ENCODE measurements around the gene CCDC171. TPM values are rescaled to one million over a fixed set of nuclear protein-coding genes. Genes with fewer than 3 reads are reported as not detected.

The CCDC171 gene
- polyA plus RNA-seq, 4 donors = 0.27 to 2.1 (median 0.92) TPM

GRCh38 chr9:15618540-15619331 lies 65.9 kb downstream of the CCDC171 start:
- FAIRE-seq (no peak), DNase-seq (no peak)
- Histone ChIP-seq H3K9me3 (ENCODE audit: control insufficient read depth in 2 of 2, insufficient read depth in 1 of 2, low read depth in 1 of 2, low read length in 1 of 2) (no peaks in the 10 kb centered on the region), H3K4me1 (ENCODE audit: control insufficient read depth in 3 of 3, insufficient read depth in 2 of 3, low read depth in 1 of 3, low read length in 2 of 3) (no peaks in the 10 kb centered on the region), H3K36me3 (ENCODE audit: control insufficient read depth in 3 of 3, insufficient read depth in 2 of 3, low read depth in 1 of 3, low read length in 3 of 3) (no peaks in the 10 kb centered on the region), H3K27ac (ENCODE audit: low read depth in 1 of 3, low read length in 2 of 3) (no peak overlapping the region), H3K27me3 (ENCODE audit: control insufficient read depth in 3 of 3, insufficient read depth in 3 of 3, low read length in 3 of 3) (no peaks in the 10 kb centered on the region), H3K4me3 (ENCODE audit: low read depth in 1 of 3, low read length in 3 of 3) (no peak overlapping the region)
- 91 to 95% (median 94%) methylated on average over 18 of the region's 18 CpGs for WGBS, 3 donors

- WGBS, 3 donors = 16 to 31% (median 28%) methylated on average over 1 of the region's 1 CpG
- Histone ChIP-seq H3K27me3 (ENCODE audit: control insufficient read depth in 3 of 3, insufficient read depth in 3 of 3, low read length in 3 of 3) (no peaks in the 10 kb centered on the region), H3K9me3 (ENCODE audit: control insufficient read depth in 2 of 2, insufficient read depth in 1 of 2, low read depth in 1 of 2, low read length in 1 of 2) (no peaks in the 10 kb centered on the region), H3K36me3 (ENCODE audit: control insufficient read depth in 3 of 3, insufficient read depth in 2 of 3, low read depth in 1 of 3, low read length in 3 of 3) (no peaks in the 10 kb centered on the region), H3K4me1 (ENCODE audit: control insufficient read depth in 3 of 3, insufficient read depth in 2 of 3, low read depth in 1 of 3, low read length in 2 of 3) (no peaks in the 10 kb centered on the region), H3K4me3 (ENCODE audit: low read depth in 1 of 3, low read length in 3 of 3) (no peak overlapping the region), H3K27ac (ENCODE audit: low read depth in 1 of 3, low read length in 2 of 3) (no peak overlapping the region)
- no peak for FAIRE-seq
- DNase-seq = no peak
Observed at GRCh38 chr9:15622318-15622971, 69.6 kb downstream of the CCDC171 start.

GRCh38 chr9:15635752-15636151 lies 82.9 kb downstream of the CCDC171 start:
- H3K36me3 ChIP-seq (ENCODE audit: control insufficient read depth in 3 of 3, insufficient read depth in 2 of 3, low read depth in 1 of 3, low read length in 3 of 3) = no peaks in the 10 kb centered on the region
- DNase-seq = no peak
- H3K4me3 ChIP-seq (ENCODE audit: low read depth in 1 of 3, low read length in 3 of 3) = no peak overlapping the region
- no peak for FAIRE-seq
- H3K27me3 ChIP-seq (ENCODE audit: control insufficient read depth in 3 of 3, insufficient read depth in 3 of 3, low read length in 3 of 3) = no peaks in the 10 kb centered on the region
- H3K4me1 ChIP-seq (ENCODE audit: control insufficient read depth in 3 of 3, insufficient read depth in 2 of 3, low read depth in 1 of 3, low read length in 2 of 3) = no peaks in the 10 kb centered on the region
- no peaks in the 10 kb centered on the region for H3K9me3 ChIP-seq (ENCODE audit: control insufficient read depth in 2 of 2, insufficient read depth in 1 of 2, low read depth in 1 of 2, low read length in 1 of 2)
- WGBS, 3 donors = 87 to 90% (median 90%) methylated on average over 1 of the region's 1 CpG
- no peak overlapping the region for H3K27ac ChIP-seq (ENCODE audit: low read depth in 1 of 3, low read length in 2 of 3)

GRCh38 chr9:15640121-15640520 lies 87.3 kb downstream of the CCDC171 start:
- peaks cover 0 to 10% of the 10 kb centered on the region in 2 donors for H3K9me3 ChIP-seq (ENCODE audit: control insufficient read depth in 2 of 2, insufficient read depth in 1 of 2, low read depth in 1 of 2, low read length in 1 of 2)
- H3K27ac ChIP-seq (ENCODE audit: low read depth in 1 of 3, low read length in 2 of 3) = no peak overlapping the region
- H3K27me3 ChIP-seq (ENCODE audit: control insufficient read depth in 3 of 3, insufficient read depth in 3 of 3, low read length in 3 of 3) = no peaks in the 10 kb centered on the region
- DNase-seq (no peak), FAIRE-seq (no peak)
- H3K4me1 ChIP-seq (ENCODE audit: control insufficient read depth in 3 of 3, insufficient read depth in 2 of 3, low read depth in 1 of 3, low read length in 2 of 3) = no peaks in the 10 kb centered on the region
- no peak overlapping the region for H3K4me3 ChIP-seq (ENCODE audit: low read depth in 1 of 3, low read length in 3 of 3)
- no peaks in the 10 kb centered on the region for H3K36me3 ChIP-seq (ENCODE audit: control insufficient read depth in 3 of 3, insufficient read depth in 2 of 3, low read depth in 1 of 3, low read length in 3 of 3)
- WGBS, 3 donors = 43 to 53% (median 50%) methylated on average over 3 of the region's 3 CpGs

- FAIRE-seq = no peak
- 71 to 90% (median 84%) methylated on average over 1 of the region's 1 CpG for WGBS, 3 donors
- no peak overlapping the region for H3K4me3 ChIP-seq (ENCODE audit: low read depth in 1 of 3, low read length in 3 of 3)
- no peak overlapping the region for H3K27ac ChIP-seq (ENCODE audit: low read depth in 1 of 3, low read length in 2 of 3)
- peaks cover 0 to 10% of the 10 kb centered on the region in 2 donors for H3K9me3 ChIP-seq (ENCODE audit: control insufficient read depth in 2 of 2, insufficient read depth in 1 of 2, low read depth in 1 of 2, low read length in 1 of 2)
- no peaks in the 10 kb centered on the region for H3K36me3 ChIP-seq (ENCODE audit: control insufficient read depth in 3 of 3, insufficient read depth in 2 of 3, low read depth in 1 of 3, low read length in 3 of 3)
- H3K4me1 ChIP-seq (ENCODE audit: control insufficient read depth in 3 of 3, insufficient read depth in 2 of 3, low read depth in 1 of 3, low read length in 2 of 3) = no peaks in the 10 kb centered on the region
- no peaks in the 10 kb centered on the region for H3K27me3 ChIP-seq (ENCODE audit: control insufficient read depth in 3 of 3, insufficient read depth in 3 of 3, low read length in 3 of 3)
- no peak for DNase-seq
Observed at GRCh38 chr9:15641291-15641690, 88.4 kb downstream of the CCDC171 start.

- H3K36me3 ChIP-seq (ENCODE audit: control insufficient read depth in 3 of 3, insufficient read depth in 2 of 3, low read depth in 1 of 3, low read length in 3 of 3) = no peaks in the 10 kb centered on the region
- no peak overlapping the region for H3K4me3 ChIP-seq (ENCODE audit: low read depth in 1 of 3, low read length in 3 of 3)
- DNase-seq (peak; percentile 32), FAIRE-seq (no peak)
- H3K9me3 ChIP-seq (ENCODE audit: control insufficient read depth in 2 of 2, insufficient read depth in 1 of 2, low read depth in 1 of 2, low read length in 1 of 2) = peaks cover 0 to 10% of the 10 kb centered on the region in 2 donors
- H3K27ac ChIP-seq (ENCODE audit: low read depth in 1 of 3, low read length in 2 of 3) = no peak overlapping the region
- WGBS, 3 donors = 47 to 95% (median 49%) methylated on average over 2 of the region's 2 CpGs
- H3K4me1 ChIP-seq (ENCODE audit: control insufficient read depth in 3 of 3, insufficient read depth in 2 of 3, low read depth in 1 of 3, low read length in 2 of 3) = no peaks in the 10 kb centered on the region
- H3K27me3 ChIP-seq (ENCODE audit: control insufficient read depth in 3 of 3, insufficient read depth in 3 of 3, low read length in 3 of 3) = no peaks in the 10 kb centered on the region
Observed at GRCh38 chr9:15642369-15642962, 89.6 kb downstream of the CCDC171 start.

GRCh38 chr9:15670246-15670645 lies 117.4 kb downstream of the CCDC171 start:
- H3K27ac ChIP-seq (ENCODE audit: low read depth in 1 of 3, low read length in 2 of 3) = no peak overlapping the region
- DNase-seq (no peak), FAIRE-seq (no peak)
- H3K9me3 ChIP-seq (ENCODE audit: control insufficient read depth in 2 of 2, insufficient read depth in 1 of 2, low read depth in 1 of 2, low read length in 1 of 2) = no peaks in the 10 kb centered on the region
- no peak overlapping the region for H3K4me3 ChIP-seq (ENCODE audit: low read depth in 1 of 3, low read length in 3 of 3)
- H3K4me1 ChIP-seq (ENCODE audit: control insufficient read depth in 3 of 3, insufficient read depth in 2 of 3, low read depth in 1 of 3, low read length in 2 of 3) = no peaks in the 10 kb centered on the region
- H3K36me3 ChIP-seq (ENCODE audit: control insufficient read depth in 3 of 3, insufficient read depth in 2 of 3, low read depth in 1 of 3, low read length in 3 of 3) = no peaks in the 10 kb centered on the region
- H3K27me3 ChIP-seq (ENCODE audit: control insufficient read depth in 3 of 3, insufficient read depth in 3 of 3, low read length in 3 of 3) = no peaks in the 10 kb centered on the region

GRCh38 chr9:15670894-15671293 lies 118.1 kb downstream of the CCDC171 start:
- Histone ChIP-seq H3K27me3 (ENCODE audit: control insufficient read depth in 3 of 3, insufficient read depth in 3 of 3, low read length in 3 of 3) (no peaks in the 10 kb centered on the region), H3K4me1 (ENCODE audit: control insufficient read depth in 3 of 3, insufficient read depth in 2 of 3, low read depth in 1 of 3, low read length in 2 of 3) (no peaks in the 10 kb centered on the region), H3K4me3 (ENCODE audit: low read depth in 1 of 3, low read length in 3 of 3) (no peak overlapping the region), H3K27ac (ENCODE audit: low read depth in 1 of 3, low read length in 2 of 3) (no peak overlapping the region), H3K9me3 (ENCODE audit: control insufficient read depth in 2 of 2, insufficient read depth in 1 of 2, low read depth in 1 of 2, low read length in 1 of 2) (no peaks in the 10 kb centered on the region), H3K36me3 (ENCODE audit: control insufficient read depth in 3 of 3, insufficient read depth in 2 of 3, low read depth in 1 of 3, low read length in 3 of 3) (no peaks in the 10 kb centered on the region)
- FAIRE-seq (no peak), DNase-seq (no peak)
- 93 to 95% (median 95%) methylated on average over 7 of the region's 7 CpGs for WGBS, 3 donors

Measured in small intestine (tissue), 7 donors.